Lower leg skin (tissue), 4 donors: Measurements from ENCODE around the gene STRIT1. TPM values are rescaled to one million over a fixed set of nuclear protein-coding genes. Genes with fewer than 3 reads are reported as not detected.

ENCODE experiments used
- DNase-seq, 2 donors: peaks; one replicate each; pipeline ENCODE4 v3.0.0-alpha.2; 2019; ENCODE audit warnings: low spot score in 2 of 2
- H3K4me3 ChIP-seq: fragments of 200-600 bp; sonication (generic); 2 replicates; pipeline ENCODE4 v1.5.1; 2017; ENCODE audit warnings: mild to moderate bottlenecking, low read depth; ENCODE audit not compliant: poor library complexity, severe bottlenecking
- CTCF ChIP-seq, 3 donors: fragments of 450-650 bp; IDR thresholded peaks; one replicate each; pipeline ENCODE4 v1.5.1; 2016; ENCODE audit warnings: antibody characterized with exemption in 3 of 3, mild to moderate bottlenecking in 3 of 3, moderate library complexity in 2 of 3
- POLR2A ChIP-seq, 2 donors: fragments of 450-650 bp; IDR thresholded peaks; one replicate each; pipeline ENCODE4 v1.6.1; 2016 to 2017; ENCODE audit warnings: antibody characterized with exemption in 2 of 2, mild to moderate bottlenecking in 1 of 2, moderate library complexity in 1 of 2
- whole genome bisulfite sequencing, 2 donors: methylation state at CpG; one replicate each; pipeline ENCODE4 v1.1.5; 2018; 5-methylcytosine and 5-hydroxymethylcytosine counted together
- intact Hi-C: fragments of 100-400 bp; cut with DNase I; formaldehyde crosslinking; loops from one replicate; pipeline ENCODE4 v1.15.0; 2023; ENCODE audit warnings: low total_unique reads
- total RNA-seq, 4 donors: library from RNA; depleted of rRNA; stranded (reverse); fragments of >200 nt; gene quantifications; one replicate each; pipeline ENCODE4 v1.1.0, GENCODE V29; 2016

The STRIT1 gene
- total RNA-seq, 4 donors from 2014 or later: 0.42 TPM; not detected in 3

GRCh38 chr3:155312781-155313180, 19.3 kb upstream of the STRIT1 start:
- intact Hi-C loops: no loop called here
- WGBS, 2 donors: 51 to 54% methylated on average over 2 of the region's 2 CpGs
- TF ChIP-seq CTCF (IDR thresholded peaks at IDR 0.05) (no peak), POLR2A (IDR thresholded peaks at IDR 0.05) (no peak)
- no peak for DNase-seq
- H3K4me3 ChIP-seq: no peak overlapping the region

- no peak overlapping the region for H3K4me3 ChIP-seq
- no peak for DNase-seq
- TF ChIP-seq POLR2A (IDR thresholded peaks at IDR 0.05) (no peak), CTCF (IDR thresholded peaks at IDR 0.05) (no peak)
- intact Hi-C loops: no loop called here
- WGBS, 2 donors: 87 to 94% methylated on average over 28 of the region's 28 CpGs
Measured at GRCh38 chr3:155309581-155309980, 16.1 kb upstream of the STRIT1 start.

- TF ChIP-seq POLR2A (IDR thresholded peaks at IDR 0.05): no peak
- TF ChIP-seq CTCF (IDR thresholded peaks at IDR 0.05): no peak
- DNase-seq: no peak
- 78 to 80% methylated on average over 9 of the region's 9 CpGs for WGBS, 2 donors
- H3K4me3 ChIP-seq: no peak overlapping the region
- intact Hi-C loops: no loop called here
Measured at GRCh38 chr3:155308831-155309230, 15.3 kb upstream of the STRIT1 start.

- 90 to 94% methylated on average over 7 of the region's 7 CpGs for WGBS, 2 donors
- no peak overlapping the region for H3K4me3 ChIP-seq
- intact Hi-C loops: no loop called here
- DNase-seq: no peak
- TF ChIP-seq CTCF (IDR thresholded peaks at IDR 0.05): no peak
- no peak for TF ChIP-seq POLR2A (IDR thresholded peaks at IDR 0.05)
Measured at GRCh38 chr3:155307183-155307582, 13.7 kb upstream of the STRIT1 start.

- no peak for DNase-seq
- intact Hi-C loops: no loop called here
- TF ChIP-seq POLR2A (IDR thresholded peaks at IDR 0.05) (no peak), CTCF (IDR thresholded peaks at IDR 0.05) (no peak)
- WGBS, 2 donors: 81 to 98% methylated on average over 2 of the region's 2 CpGs
- H3K4me3 ChIP-seq: no peak overlapping the region
Measured at GRCh38 chr3:155304394-155304793, 10.9 kb upstream of the STRIT1 start.

- DNase-seq: no peak
- intact Hi-C loops: no loop called here
- H3K4me3 ChIP-seq: no peak overlapping the region
- TF ChIP-seq CTCF (IDR thresholded peaks at IDR 0.05): no peak
- no peak for TF ChIP-seq POLR2A (IDR thresholded peaks at IDR 0.05)
Measured at GRCh38 chr3:155303540-155304097, 10.1 kb upstream of the STRIT1 start.
